ENCODE results near the gene TRIM38.
"Not testable (repeated sequence)": the region's sequence is repeated elsewhere in the genome, so short reads cannot be mapped to it uniquely, and the experiment has no call there.

- not testable (repeated sequence) for TF ChIP-seq POLR2AphosphoS5 (IDR thresholded peaks at IDR 0.05; ENCODE audit: borderline replicate concordance, low read depth, low read length); EZH2 (IDR thresholded peaks at IDR 0.05); FOXP2 (optimal IDR thresholded peaks at IDR 0.05; ENCODE audit: control extremely low read depth, extremely low read length, insufficient read depth)
Measured at GRCh38 chr6:25945738-25946137, 16.9 kb upstream of the TRIM38 start.

Data from SK-N-MC (cell line).